ENCODE measurements around the gene TSHB.
"Not testable (repeated sequence)": the region's sequence is repeated elsewhere in the genome, so short reads cannot be mapped to it uniquely, and the experiment has no call there.

DNA sequence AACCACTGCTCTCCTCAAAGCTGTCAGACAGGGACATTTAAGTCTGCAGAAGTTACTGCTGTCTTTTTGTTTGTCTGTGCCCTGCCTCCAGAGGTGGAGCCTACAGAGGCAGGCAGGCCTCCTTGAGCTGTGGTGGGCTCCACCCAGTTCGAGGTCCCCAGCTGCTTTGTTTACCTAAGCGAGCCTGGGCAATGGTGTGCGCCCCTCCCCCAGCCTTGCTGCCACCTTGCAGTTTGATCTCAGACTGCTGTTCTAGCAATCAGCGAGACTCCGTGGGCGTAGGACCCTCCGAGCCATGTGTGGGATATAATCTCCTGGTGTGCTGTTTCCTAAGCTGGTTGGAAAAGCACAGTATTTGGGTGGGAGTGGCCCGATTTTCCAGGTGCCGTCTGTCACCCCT lies 10.1 kb upstream of the TSHB start:
- TF ChIP-seq, protein P1, sequence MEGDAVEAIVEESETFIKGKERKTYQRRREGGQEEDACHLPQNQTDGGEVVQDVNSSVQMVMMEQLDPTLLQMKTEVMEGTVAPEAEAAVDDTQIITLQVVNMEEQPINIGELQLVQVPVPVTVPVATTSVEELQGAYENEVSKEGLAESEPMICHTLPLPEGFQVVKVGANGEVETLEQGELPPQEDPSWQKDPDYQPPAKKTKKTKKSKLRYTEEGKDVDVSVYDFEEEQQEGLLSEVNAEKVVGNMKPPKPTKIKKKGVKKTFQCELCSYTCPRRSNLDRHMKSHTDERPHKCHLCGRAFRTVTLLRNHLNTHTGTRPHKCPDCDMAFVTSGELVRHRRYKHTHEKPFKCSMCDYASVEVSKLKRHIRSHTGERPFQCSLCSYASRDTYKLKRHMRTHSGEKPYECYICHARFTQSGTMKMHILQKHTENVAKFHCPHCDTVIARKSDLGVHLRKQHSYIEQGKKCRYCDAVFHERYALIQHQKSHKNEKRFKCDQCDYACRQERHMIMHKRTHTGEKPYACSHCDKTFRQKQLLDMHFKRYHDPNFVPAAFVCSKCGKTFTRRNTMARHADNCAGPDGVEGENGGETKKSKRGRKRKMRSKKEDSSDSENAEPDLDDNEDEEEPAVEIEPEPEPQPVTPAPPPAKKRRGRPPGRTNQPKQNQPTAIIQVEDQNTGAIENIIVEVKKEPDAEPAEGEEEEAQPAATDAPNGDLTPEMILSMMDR (IDR thresholded peaks at IDR 0.05): not testable (repeated sequence)
- not testable (repeated sequence) for TF ChIP-seq POLR2A (IDR thresholded peaks at IDR 0.05)
